ENCODE measurements around the gene RWDD3. TPM values are rescaled to one million over a fixed set of nuclear protein-coding genes. Genes with fewer than 3 reads are reported as not detected.

Gene RWDD3
- total and polyA plus RNA-seq, 5 experiments from 2014 or later, result 26.3 to 54.0 (median 33.8) TPM

GRCh38 chr1:95262913-95263312, 28.9 kb downstream of the RWDD3 start:
- H3K27me3 Mint-ChIP-seq, result peaks cover 0 to 11% (median 5%) of the 10 kb centered on the region in 5 donors
- H3K27ac Mint-ChIP-seq, result no peak overlapping the region
- DNase-seq (no peak), ATAC-seq (no peak)
- no peak overlapping the region for H3K4me3 Mint-ChIP-seq
- H3K4me1 Mint-ChIP-seq, result no peaks in the 10 kb centered on the region
- peaks cover 0 to 4% (median 0%) of the 10 kb centered on the region in 9 donors for H3K9me3 Mint-ChIP-seq
- peaks cover 0 to 2% (median 0%) of the 10 kb centered on the region in 3 donors for H3K36me3 Mint-ChIP-seq
- POLR2A ChIA-PET, result no interaction called here

- Mint-ChIP-seq H3K27me3 (peaks cover 0 to 11% (median 5%) of the 10 kb centered on the region in 5 donors), H3K9me3 (peaks cover 0 to 4% (median 0%) of the 10 kb centered on the region in 9 donors), H3K36me3 (peaks cover 0 to 2% (median 0%) of the 10 kb centered on the region in 3 donors), H3K27ac (no peak overlapping the region), H3K4me1 (no peaks in the 10 kb centered on the region), H3K4me3 (no peak overlapping the region)
- POLR2A ChIA-PET, result interaction anchor here (0.7 kb wide), 1 partner anchor 1634 kb away, joined by 3 read pairs; no protein-coding TSS in a partner anchor
- ATAC-seq (no peak), DNase-seq (no peak)
These were observed 29.4 kb downstream of the RWDD3 start for GRCh38 chr1:95263450-95263849.

GRCh38 chr1:95265106-95265505, 31.1 kb downstream of the RWDD3 start:
- Mint-ChIP-seq H3K4me3 (no peak overlapping the region), H3K9me3 (peaks cover 0 to 4% (median 0%) of the 10 kb centered on the region in 9 donors), H3K27ac (no peak overlapping the region), H3K36me3 (peaks cover 0 to 2% (median 0%) of the 10 kb centered on the region in 3 donors), H3K27me3 (peaks cover 0 to 13% (median 9%) of the 10 kb centered on the region in 5 donors), H3K4me1 (no peaks in the 10 kb centered on the region)
- DNase-seq (no peak), ATAC-seq (no peak)
- POLR2A ChIA-PET, result interaction anchor here (0.6 kb wide), 1 partner anchor 918 kb away, joined by 3 read pairs; no protein-coding TSS in a partner anchor

- Mint-ChIP-seq H3K9me3 (peaks cover 8 to 33% (median 17%) of the 10 kb centered on the region in 9 donors), H3K27me3 (peaks cover 1 to 16% (median 5%) of the 10 kb centered on the region in 5 donors), H3K27ac (no peak overlapping the region), H3K4me3 (no peak overlapping the region), H3K36me3 (peaks cover 0 to 15% (median 0%) of the 10 kb centered on the region in 3 donors), H3K4me1 (no peaks in the 10 kb centered on the region)
- POLR2A ChIA-PET, result no interaction called here
- no peak for DNase-seq
- ATAC-seq, result no peak
These were observed 42.4 kb downstream of the RWDD3 start for GRCh38 chr1:95276429-95276828.

DNA sequence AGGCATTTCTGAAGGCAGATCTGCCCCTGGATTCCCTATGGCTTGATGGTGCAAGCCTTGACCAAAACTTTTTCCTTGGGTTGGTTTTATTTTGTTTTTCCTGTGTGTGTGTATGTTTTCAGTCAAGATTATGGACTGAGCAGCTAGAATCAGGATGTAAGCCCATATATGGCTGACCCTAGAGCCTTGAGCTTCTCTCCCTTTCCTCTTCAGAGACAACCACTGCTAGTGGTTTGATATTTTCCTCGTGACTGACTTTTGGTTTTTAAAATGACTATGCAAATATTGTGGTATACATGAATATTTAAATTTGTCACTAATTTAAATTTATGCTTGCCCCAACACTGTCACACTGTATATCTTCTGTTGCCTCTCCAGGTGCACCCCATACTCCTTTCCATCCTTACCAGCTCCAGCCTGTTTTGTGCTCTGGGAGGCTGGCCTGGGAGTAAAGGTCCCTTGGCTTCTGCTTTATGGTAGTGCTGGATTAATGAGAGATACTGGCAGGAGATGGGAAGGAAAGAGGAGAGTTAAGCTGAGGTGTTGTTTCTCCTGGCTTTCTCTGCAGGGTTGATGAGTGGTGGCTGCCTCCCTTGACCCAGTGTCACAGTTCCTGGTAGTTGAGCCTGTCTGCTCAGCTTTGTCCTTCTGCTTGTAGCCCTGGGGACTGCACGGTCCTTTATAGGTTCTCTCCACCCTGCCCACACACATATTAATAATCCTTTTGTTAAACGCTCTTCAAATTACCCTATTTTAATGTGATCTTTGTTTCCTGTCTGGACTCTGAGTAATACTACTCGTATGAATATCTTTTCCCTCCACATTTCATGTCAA, 44.4 kb downstream of the RWDD3 start:
- POLR2A ChIA-PET, result no interaction called here
- Mint-ChIP-seq H3K9me3 (peaks cover 0 to 13% (median 2%) of the 10 kb centered on the region in 9 donors), H3K27ac (peak overlapping the region in 1 of 10 donors; percentile 75), H3K4me1 (no peaks in the 10 kb centered on the region), H3K4me3 (no peak overlapping the region), H3K36me3 (peaks cover 0 to 1% (median 0%) of the 10 kb centered on the region in 3 donors), H3K27me3 (peaks cover 0 to 13% (median 1%) of the 10 kb centered on the region in 5 donors)
- no peak for DNase-seq
- no peak for ATAC-seq

DNA sequence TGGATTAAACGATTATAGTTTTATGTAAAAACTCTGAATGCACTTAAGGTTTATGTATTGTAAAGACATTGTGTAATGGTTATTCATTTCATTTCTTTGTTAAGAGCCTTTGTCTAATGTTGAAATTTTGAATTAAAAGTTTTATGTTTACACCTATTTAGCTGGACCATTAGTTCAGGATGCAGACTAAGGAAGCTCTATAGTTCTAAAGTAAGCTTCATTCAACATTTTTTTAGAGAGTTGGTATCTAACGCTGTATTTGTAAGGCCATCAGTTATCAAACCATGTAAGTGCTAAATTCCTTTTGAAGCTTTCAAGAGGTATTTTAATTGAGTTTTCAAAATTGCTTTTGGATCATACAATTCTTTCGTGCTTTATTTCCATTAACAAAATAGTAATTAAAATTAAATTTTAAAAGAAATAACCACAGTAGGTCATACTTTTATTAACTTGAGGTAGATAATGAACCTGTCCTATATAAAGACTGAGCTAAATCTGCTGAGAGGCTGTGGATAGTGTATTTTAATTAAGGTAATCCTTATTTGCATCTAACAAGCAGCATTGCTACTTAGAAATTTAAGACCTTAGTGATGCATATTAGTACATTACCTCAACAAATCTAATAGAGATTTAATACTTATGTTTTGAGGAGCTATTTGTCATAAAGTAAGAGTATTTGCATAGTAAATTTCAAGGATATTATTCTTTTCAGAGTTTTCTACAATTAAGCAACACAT, 47.9 kb downstream of the RWDD3 start:
- POLR2A ChIA-PET, result no interaction called here
- no peaks in the 10 kb centered on the region for H3K36me3 Mint-ChIP-seq
- H3K9me3 Mint-ChIP-seq, result no peaks in the 10 kb centered on the region
- H3K4me3 Mint-ChIP-seq, result no peak overlapping the region
- H3K4me1 Mint-ChIP-seq, result no peaks in the 10 kb centered on the region
- no peak overlapping the region for H3K27ac Mint-ChIP-seq
- ATAC-seq, result no peak
- H3K27me3 Mint-ChIP-seq, result peaks cover 1 to 8% (median 6%) of the 10 kb centered on the region in 5 donors
- no peak for DNase-seq

DNA sequence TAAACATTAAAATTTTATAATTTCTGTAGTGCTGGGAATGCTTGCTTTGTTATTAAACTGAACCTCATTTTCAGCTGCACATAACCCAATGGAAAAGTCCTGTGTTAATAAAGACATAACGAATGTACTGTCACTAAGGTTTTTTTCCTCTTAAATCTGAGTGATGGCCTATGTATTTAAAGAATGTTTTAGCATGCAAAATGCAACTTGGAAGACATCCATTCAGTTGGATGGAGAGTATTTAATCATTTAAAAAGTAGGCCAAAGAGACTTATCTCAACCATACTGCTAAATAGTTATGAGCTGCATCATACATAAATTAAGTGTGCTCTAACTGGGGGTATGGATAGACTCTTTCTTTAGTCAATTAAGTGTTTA, 48.5 kb downstream of the RWDD3 start:
- no peaks in the 10 kb centered on the region for H3K36me3 Mint-ChIP-seq
- POLR2A ChIA-PET, result no interaction called here

DNA sequence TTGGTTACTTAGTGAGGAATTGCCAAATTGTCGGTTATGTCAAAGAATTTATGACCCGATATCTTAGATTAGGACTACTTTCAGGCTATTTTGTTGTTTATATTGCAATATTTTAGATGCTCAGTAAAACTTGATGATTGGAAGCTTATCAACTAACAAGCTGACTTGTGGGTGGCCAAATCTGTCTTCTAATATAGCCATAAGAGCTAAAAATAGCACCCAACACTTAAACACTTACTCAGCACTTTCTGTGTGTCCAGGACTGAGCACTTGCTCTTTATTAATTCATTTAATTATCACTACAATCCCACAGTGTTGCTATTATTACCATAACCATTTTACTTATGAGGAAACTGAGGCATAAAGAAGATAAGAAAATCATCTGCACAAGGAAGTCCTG, 50.4 kb downstream of the RWDD3 start:
- no peaks in the 10 kb centered on the region for H3K4me1 Mint-ChIP-seq
- no peak overlapping the region for H3K27ac Mint-ChIP-seq
- no peak overlapping the region for H3K4me3 Mint-ChIP-seq
- ATAC-seq (no peak), DNase-seq (no peak)
- H3K9me3 Mint-ChIP-seq, result no peaks in the 10 kb centered on the region
- no peaks in the 10 kb centered on the region for H3K36me3 Mint-ChIP-seq
- POLR2A ChIA-PET, result no interaction called here
- H3K27me3 Mint-ChIP-seq, result peaks cover 1 to 12% (median 4%) of the 10 kb centered on the region in 5 donors

More for the DNA sequence above, 48.5 kb downstream of the RWDD3 start:
- ATAC-seq, result no peak
- Mint-ChIP-seq H3K27ac (no peak overlapping the region), H3K27me3 (peaks cover 1 to 8% (median 6%) of the 10 kb centered on the region in 5 donors), H3K4me3 (no peak overlapping the region), H3K9me3 (no peaks in the 10 kb centered on the region), H3K4me1 (no peaks in the 10 kb centered on the region)
- no peak for DNase-seq

DNA sequence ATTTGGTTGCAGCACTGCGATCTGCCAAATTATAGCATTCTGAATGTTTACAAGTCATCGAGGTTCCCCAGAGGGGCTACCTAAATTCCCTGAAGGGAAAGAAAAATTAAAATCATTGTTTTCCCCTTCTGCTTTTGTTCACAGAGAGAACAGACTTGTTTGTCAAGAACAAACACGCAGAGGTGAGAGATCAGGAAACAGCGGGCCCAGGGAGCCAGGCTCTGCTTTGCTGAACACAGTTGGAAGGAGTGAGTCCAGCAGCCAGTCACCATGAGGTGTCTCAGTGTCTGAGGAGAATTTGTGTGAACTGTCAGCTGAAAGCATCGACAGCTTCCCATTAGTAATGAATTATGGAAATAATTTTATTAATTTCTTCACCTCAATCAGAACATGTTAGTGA, 52.5 kb downstream of the RWDD3 start:
- ATAC-seq (no peak), DNase-seq (no peak)
- POLR2A ChIA-PET, result no interaction called here
- Mint-ChIP-seq H3K27ac (no peak overlapping the region), H3K4me1 (no peaks in the 10 kb centered on the region), H3K36me3 (no peaks in the 10 kb centered on the region), H3K27me3 (peaks cover 0 to 16% (median 3%) of the 10 kb centered on the region in 5 donors), H3K4me3 (no peak overlapping the region), H3K9me3 (no peaks in the 10 kb centered on the region)

DNA sequence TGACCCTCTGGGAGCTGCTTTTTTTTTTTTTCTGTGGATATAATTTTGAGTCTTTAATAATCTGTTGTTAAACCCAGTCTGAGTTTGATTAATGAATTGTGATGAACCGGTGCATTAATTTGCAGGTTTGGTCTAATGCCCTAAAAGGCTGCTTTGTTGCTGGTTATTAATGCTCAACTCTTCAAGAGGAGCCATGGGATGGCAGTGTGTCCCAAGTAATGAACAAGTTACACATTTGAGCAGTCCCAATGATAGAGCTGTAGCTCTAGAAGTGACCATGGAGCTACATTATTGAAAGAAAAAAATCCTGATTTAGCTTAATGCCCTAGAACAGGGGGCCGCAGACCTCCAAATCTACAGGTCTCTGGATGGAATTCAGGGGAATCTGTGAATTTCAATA, 53.1 kb downstream of the RWDD3 start:
- Mint-ChIP-seq H3K36me3 (no peaks in the 10 kb centered on the region), H3K9me3 (no peaks in the 10 kb centered on the region), H3K4me3 (no peak overlapping the region), H3K4me1 (no peaks in the 10 kb centered on the region), H3K27ac (no peak overlapping the region), H3K27me3 (peaks cover 0 to 16% (median 3%) of the 10 kb centered on the region in 5 donors)
- POLR2A ChIA-PET, result no interaction called here
- no peak for DNase-seq
- no peak for ATAC-seq

- no peaks in the 10 kb centered on the region for H3K9me3 Mint-ChIP-seq
- POLR2A ChIA-PET, result no interaction called here
- H3K4me1 Mint-ChIP-seq, result no peaks in the 10 kb centered on the region
- no peak overlapping the region for H3K27ac Mint-ChIP-seq
- ATAC-seq (no peak), DNase-seq (no peak)
- H3K4me3 Mint-ChIP-seq, result no peak overlapping the region
- peaks cover 0 to 16% (median 3%) of the 10 kb centered on the region in 5 donors for H3K27me3 Mint-ChIP-seq
- no peaks in the 10 kb centered on the region for H3K36me3 Mint-ChIP-seq
These were observed 53.8 kb downstream of the RWDD3 start for GRCh38 chr1:95287825-95288224.

All from naive thymus-derived CD8-positive, alpha-beta T cell (primary cell).